Pancreas (tissue), 10 donors: ENCODE measurements around the gene PHF21B. TPM values are rescaled to one million over a fixed set of nuclear protein-coding genes. Genes with fewer than 3 reads are reported as not detected.

ENCODE experiments used
- ATAC-seq, 4 donors: fragments of 200-7000 bp; cut with Tn5 transposase; one replicate each; pipeline versions ENCODE4 v1.8.0 to v1.9.1; 2020; ENCODE audit warnings: mild to moderate bottlenecking in 4 of 4, moderate library complexity in 4 of 4
- DNase-seq, 6 donors: peaks; one replicate each; pipeline ENCODE4 v3.0.0-alpha.2; 2020
- FAIRE-seq: peaks from 2 replicates; lab custom pipeline; 2012; peaks lifted over from hg19 to GRCh38; lab: Jason Lieb, UNC
- H3K27ac ChIP-seq, 4 donors: fragments of 200-600 bp; sonication (generic); 1 replicate in 3 of 4; 2 replicates in 1 of 4; pipeline versions ENCODE4 v1.5.0 to v1.8.0; 2020
- H3K27me3 ChIP-seq, 4 donors: fragments of 200-600 bp; one replicate each; pipeline ENCODE4 v1.8.0; 2021
- H3K36me3 ChIP-seq, 3 donors: fragments of 200-600 bp; sonication (generic) in 1 of 3; one replicate each; pipeline versions ENCODE4 v1.5.0 to v1.8.0; 2020 to 2021
- H3K4me1 ChIP-seq, 3 donors: fragments of 200-600 bp; one replicate each; pipeline ENCODE4 v1.8.0; 2021
- H3K4me3 ChIP-seq, 4 donors: fragments of 200-600 bp; sonication (generic) in 2 of 4; one replicate each; pipeline versions ENCODE4 v1.5.0 to v1.8.0; 2020 to 2021
- H3K9me3 ChIP-seq, 4 donors: fragments of 200-600 bp; one replicate each; pipeline ENCODE4 v1.8.0; 2021
- WGBS, 2 donors: extraction: QIAGEN DNeasy Blood & Tissue Kit; methylation state at CpG; one replicate each; pipeline ENCODE4 v1.1.7; 2013; 5-methylcytosine and 5-hydroxymethylcytosine counted together
- intact Hi-C, 3 donors: fragments of 100-400 bp; cut with DNase I; formaldehyde crosslinking; loops; one replicate each; pipeline versions ENCODE4 v1.11.1 to v1.14.2; 2022
- polyA plus RNA-seq, 2 donors: library from polyadenylated mRNA; stranded (reverse); fragments of 200-250 nt; gene quantifications; one replicate each; pipeline ENCODE4 v1.2.3, GENCODE V29; 2013
- total RNA-seq, 6 donors: library from RNA; stranded (reverse); fragmentation: NEBNext Ultra II Directional in 4 of 6; extraction: Animal tissue kit (Norgen Biotek cat#: 25700) in 4 of 6; gene quantifications; one replicate each; pipeline versions ENCODE4 v1.2.1 to v1.2.4, GENCODE V29; 2021 to 2023
- TF ChIP-seq, protein P1 (sequence below), 4 donors: fragments of 200-600 bp; sonication (generic) in 3 of 4; IDR thresholded peaks; one replicate each; pipeline versions ENCODE4 v1.5.0 to v1.8.0; 2021; ENCODE audit warnings: antibody characterized with exemption in 4 of 4
- donor health status: healthy with polysubstance abuse.
- donor health status: DM: no; HTN: no; CAD: no; lungs with moderate emphysema.
- donor health status: DM: no; HTN: no; CAD: no.
- donor health status: control.
- donor health status: control.
- donor health status: Bipolar disorder and iron deficiency.
- donor health status: DM: yes; HTN: yes; CAD: no.
- donor health status: DM: no; HTN: no; CAD: no.
- donor health status: DM: no; HTN: no; CAD: no.
- donor health status: DM: yes; HTN: yes; CAD: no.

The PHF21B gene
- total and polyA plus RNA-seq, 8 donors = 0.34 to 2.9 (median 0.57) TPM; not detected in 1

DNA sequence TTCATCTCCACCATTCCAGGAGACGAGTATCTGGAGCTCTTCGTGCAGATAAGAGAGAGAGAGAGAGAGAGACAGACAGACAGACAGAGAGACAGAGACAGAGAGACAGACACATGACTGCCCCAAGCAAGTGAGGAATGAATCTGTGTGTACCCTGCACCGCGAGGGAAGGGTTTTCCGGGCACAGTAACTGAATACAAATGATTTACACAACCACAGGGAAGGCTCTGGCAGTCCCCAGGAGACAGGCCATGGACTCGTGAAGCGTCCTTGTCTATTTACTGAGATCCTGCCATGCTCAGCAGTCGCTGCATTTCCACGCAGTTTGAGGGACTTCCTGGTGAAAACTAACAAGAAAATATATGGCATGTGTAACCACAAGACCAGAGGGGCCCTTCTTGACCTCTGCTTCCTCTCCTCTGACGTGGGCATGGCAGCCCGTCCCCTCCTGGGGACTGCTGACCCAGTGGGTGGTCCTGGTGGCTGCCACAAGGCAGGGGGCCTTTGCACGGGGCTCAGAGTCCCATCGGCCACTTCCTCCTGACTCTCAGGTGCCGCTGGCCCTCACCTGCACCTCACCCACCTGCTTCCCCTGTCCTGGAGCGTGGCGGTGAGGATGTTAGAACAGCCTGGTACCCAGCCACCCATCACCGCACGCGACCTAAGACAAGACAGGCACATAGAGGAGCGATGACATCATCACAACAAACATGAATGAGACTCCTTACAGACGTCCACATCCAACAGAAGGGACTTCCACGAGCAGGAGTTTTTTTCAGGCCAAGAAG is 75.9 kb downstream of the PHF21B start:
- Histone ChIP-seq H3K4me1 (no peaks in the 10 kb centered on the region), H3K9me3 (no peaks in the 10 kb centered on the region), H3K27me3 (no peaks in the 10 kb centered on the region), H3K27ac (no peak overlapping the region), H3K36me3 (no peaks in the 10 kb centered on the region), H3K4me3 (no peak overlapping the region)
- intact Hi-C loops = no loop called here
- TF ChIP-seq, protein P1, sequence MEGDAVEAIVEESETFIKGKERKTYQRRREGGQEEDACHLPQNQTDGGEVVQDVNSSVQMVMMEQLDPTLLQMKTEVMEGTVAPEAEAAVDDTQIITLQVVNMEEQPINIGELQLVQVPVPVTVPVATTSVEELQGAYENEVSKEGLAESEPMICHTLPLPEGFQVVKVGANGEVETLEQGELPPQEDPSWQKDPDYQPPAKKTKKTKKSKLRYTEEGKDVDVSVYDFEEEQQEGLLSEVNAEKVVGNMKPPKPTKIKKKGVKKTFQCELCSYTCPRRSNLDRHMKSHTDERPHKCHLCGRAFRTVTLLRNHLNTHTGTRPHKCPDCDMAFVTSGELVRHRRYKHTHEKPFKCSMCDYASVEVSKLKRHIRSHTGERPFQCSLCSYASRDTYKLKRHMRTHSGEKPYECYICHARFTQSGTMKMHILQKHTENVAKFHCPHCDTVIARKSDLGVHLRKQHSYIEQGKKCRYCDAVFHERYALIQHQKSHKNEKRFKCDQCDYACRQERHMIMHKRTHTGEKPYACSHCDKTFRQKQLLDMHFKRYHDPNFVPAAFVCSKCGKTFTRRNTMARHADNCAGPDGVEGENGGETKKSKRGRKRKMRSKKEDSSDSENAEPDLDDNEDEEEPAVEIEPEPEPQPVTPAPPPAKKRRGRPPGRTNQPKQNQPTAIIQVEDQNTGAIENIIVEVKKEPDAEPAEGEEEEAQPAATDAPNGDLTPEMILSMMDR (IDR thresholded peaks at IDR 0.05) = no peak
- DNase-seq (peak in 2 of 6 donors; percentile 29 to 33), ATAC-seq (no peak), FAIRE-seq (no peak)
- 44 to 54% methylated on average over 22 of the region's 22 CpGs for WGBS, 2 donors

DNA sequence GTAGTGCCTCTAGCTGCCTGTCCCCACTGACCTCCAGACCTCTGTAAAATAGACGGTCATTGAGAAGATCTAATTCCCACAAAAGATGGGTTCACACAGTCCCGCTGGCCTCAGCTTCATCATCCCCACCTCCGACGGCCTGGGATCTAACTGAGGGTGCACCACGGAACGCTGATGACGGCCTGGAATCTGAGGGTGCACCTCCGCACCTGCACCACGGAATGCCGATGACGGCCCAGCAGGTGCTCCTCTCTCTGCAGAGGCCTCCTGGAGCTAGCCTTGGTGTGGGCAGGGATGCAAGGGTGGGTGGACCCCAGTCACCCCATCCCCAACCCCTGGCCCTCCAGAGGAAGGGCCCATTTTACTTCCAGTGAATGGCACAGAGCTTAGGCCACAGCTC is 77.3 kb downstream of the PHF21B start:
- H3K27ac ChIP-seq = no peak overlapping the region
- TF ChIP-seq, protein P1 (IDR thresholded peaks at IDR 0.05) = no peak
- intact Hi-C loops = no loop called here
- 67 to 86% methylated on average over 11 of the region's 11 CpGs for WGBS, 2 donors
- no peak overlapping the region for H3K4me3 ChIP-seq
- H3K4me1 ChIP-seq = no peaks in the 10 kb centered on the region
- FAIRE-seq (no peak), DNase-seq (no peak), ATAC-seq (no peak)
- H3K27me3 ChIP-seq = no peaks in the 10 kb centered on the region
- no peaks in the 10 kb centered on the region for H3K9me3 ChIP-seq
- no peaks in the 10 kb centered on the region for H3K36me3 ChIP-seq

DNA sequence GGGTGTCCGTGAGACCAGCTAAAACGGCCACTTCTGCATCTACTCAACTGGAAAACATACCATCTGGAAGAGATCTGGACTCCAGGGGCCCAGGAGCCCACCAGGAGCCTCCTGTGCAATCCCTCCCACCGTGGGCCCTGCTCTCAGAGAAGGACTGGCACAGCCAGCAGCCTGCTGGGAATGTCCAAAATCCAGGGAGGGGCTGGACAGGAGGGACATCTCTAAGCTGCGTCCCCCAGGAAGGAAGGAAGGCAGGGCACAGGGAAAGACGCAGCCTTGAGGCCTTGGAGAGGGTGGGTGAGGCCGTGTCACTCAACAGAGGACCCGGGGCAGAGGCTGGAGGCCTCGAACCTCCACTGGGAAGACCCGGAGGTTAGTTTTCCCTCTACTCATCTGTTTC is 78.0 kb downstream of the PHF21B start:
- DNase-seq (peak in 1 of 6 donors; percentile 42), ATAC-seq (no peak), FAIRE-seq (no peak)
- no peak overlapping the region for H3K4me3 ChIP-seq
- no peaks in the 10 kb centered on the region for H3K27me3 ChIP-seq
- intact Hi-C loops = no loop called here
- WGBS, 2 donors = 58 to 61% methylated on average over 9 of the region's 9 CpGs
- TF ChIP-seq, protein P1 (IDR thresholded peaks at IDR 0.05) = no peak
- H3K36me3 ChIP-seq = no peaks in the 10 kb centered on the region
- no peaks in the 10 kb centered on the region for H3K4me1 ChIP-seq
- H3K9me3 ChIP-seq = no peaks in the 10 kb centered on the region
- no peak overlapping the region for H3K27ac ChIP-seq

DNA sequence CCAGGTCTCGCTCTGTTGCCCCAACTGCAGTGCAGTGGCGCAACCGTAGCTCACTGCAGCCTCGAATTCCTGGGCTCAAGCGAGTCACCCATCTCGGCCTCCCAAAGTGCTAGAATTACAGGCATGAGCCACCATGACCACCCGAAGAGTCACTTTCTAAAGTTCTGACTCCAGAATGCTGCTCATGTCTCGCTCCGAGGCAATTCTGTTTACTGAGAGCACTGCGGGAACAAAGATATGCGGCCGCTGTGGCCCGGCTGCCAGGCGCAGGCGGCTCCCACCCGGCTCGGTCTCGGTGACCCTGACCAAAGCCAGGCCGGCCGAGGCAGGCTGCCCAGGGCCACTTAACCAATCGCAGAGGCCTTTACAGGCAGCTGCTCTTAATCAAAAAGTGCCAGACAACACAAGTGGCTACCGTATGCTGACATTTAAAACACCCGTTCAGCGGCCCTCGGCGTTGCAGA is 78.7 kb downstream of the PHF21B start:
- TF ChIP-seq, protein P1 (IDR thresholded peaks at IDR 0.05) = no peak
- FAIRE-seq (no peak), DNase-seq (no peak), ATAC-seq (peak in 3 of 4 donors; percentile 38 to 60 (median 57))
- intact Hi-C loops = no loop called here
- H3K9me3 ChIP-seq = no peaks in the 10 kb centered on the region
- H3K4me1 ChIP-seq = no peaks in the 10 kb centered on the region
- no peaks in the 10 kb centered on the region for H3K36me3 ChIP-seq
- no peak overlapping the region for H3K27ac ChIP-seq
- no peaks in the 10 kb centered on the region for H3K27me3 ChIP-seq
- 23 to 26% methylated on average over 26 of the region's 26 CpGs for WGBS, 2 donors
- no peak overlapping the region for H3K4me3 ChIP-seq

DNA sequence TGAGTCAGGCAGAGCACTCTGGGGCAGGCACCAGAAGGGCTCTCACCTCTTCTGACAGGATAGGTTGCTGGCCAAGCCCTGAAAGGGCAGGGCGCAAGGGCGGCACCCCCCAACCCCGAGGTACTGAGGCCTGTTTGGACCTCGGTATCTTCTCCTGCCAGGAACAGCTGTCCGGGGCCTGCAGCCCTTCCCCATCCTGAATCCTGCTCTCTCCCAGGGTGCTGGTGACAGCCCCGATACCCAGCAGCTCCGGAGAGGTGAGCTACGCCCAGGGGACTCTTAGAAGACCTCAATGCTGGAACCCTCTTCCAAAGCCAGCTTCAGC is 79.1 kb downstream of the PHF21B start:
- ATAC-seq = no peak
- Histone ChIP-seq H3K27ac (no peak overlapping the region), H3K9me3 (no peaks in the 10 kb centered on the region), H3K4me3 (no peak overlapping the region), H3K4me1 (no peaks in the 10 kb centered on the region), H3K27me3 (no peaks in the 10 kb centered on the region), H3K36me3 (no peaks in the 10 kb centered on the region)
- no peak for DNase-seq
- intact Hi-C loops = no loop called here
- TF ChIP-seq, protein P1 (IDR thresholded peaks at IDR 0.05) = no peak
- WGBS, 2 donors = 71 to 83% methylated on average over 8 of the region's 8 CpGs
- FAIRE-seq = no peak
